Parathyroid adenoma (tissue), 2 donors: ENCODE measurements around the gene TBX21.
A peak's percentile ranks its signal among the peaks of the same experiment; 100 is the strongest.

Experiments
- H2AFZ ChIP-seq: fragments of 300-600 bp; sonication (generic); one replicate; pipeline ENCODE4 v1.7.0; 2017; ENCODE audit warnings: antibody characterized with exemption, mild to moderate bottlenecking
- H3K27ac ChIP-seq: fragments of 300-600 bp; sonication (generic); one replicate; pipeline ENCODE4 v1.7.0; 2017
- H3K27me3 ChIP-seq: fragments of 300-600 bp; sonication (generic); one replicate; pipeline ENCODE4 v1.7.0; 2017; ENCODE audit warnings: low read length; ENCODE audit not compliant: control insufficient read depth, insufficient read depth
- H3K36me3 ChIP-seq: fragments of 300-600 bp; sonication (generic); one replicate; pipeline ENCODE4 v1.7.0; 2017; ENCODE audit warnings: low read length; ENCODE audit not compliant: control insufficient read depth, insufficient read depth
- H3K4me1 ChIP-seq: fragments of 300-600 bp; sonication (generic); one replicate; pipeline ENCODE4 v1.7.0; 2017; ENCODE audit warnings: control low read depth
- H3K4me2 ChIP-seq: fragments of 300-600 bp; sonication (generic); one replicate; pipeline ENCODE4 v1.7.0; 2017; ENCODE audit warnings: low read length
- H3K4me3 ChIP-seq: fragments of 300-600 bp; sonication (generic); one replicate; pipeline ENCODE4 v1.7.0; 2017; ENCODE audit warnings: low read depth, low read length
- H3K79me2 ChIP-seq: fragments of 300-600 bp; sonication (generic); one replicate; pipeline ENCODE4 v1.7.0; 2017; ENCODE audit warnings: control low read depth
- H3K9ac ChIP-seq: fragments of 300-600 bp; sonication (generic); one replicate; pipeline ENCODE4 v1.7.0; 2017; ENCODE audit warnings: mild to moderate bottlenecking
- H3K9me3 ChIP-seq: fragments of 300-600 bp; sonication (generic); one replicate; pipeline ENCODE4 v1.7.0; 2017; ENCODE audit warnings: low read length; ENCODE audit not compliant: control insufficient read depth
- TF ChIP-seq, protein P1 (sequence below): fragments of 300-600 bp; sonication (generic); IDR thresholded peaks from one replicate; pipeline ENCODE4 v1.7.0; 2017; ENCODE audit warnings: antibody characterized with exemption, mild to moderate bottlenecking
- donor health status: primary hyperparathyroidism.

Gene TBX21, protein sequence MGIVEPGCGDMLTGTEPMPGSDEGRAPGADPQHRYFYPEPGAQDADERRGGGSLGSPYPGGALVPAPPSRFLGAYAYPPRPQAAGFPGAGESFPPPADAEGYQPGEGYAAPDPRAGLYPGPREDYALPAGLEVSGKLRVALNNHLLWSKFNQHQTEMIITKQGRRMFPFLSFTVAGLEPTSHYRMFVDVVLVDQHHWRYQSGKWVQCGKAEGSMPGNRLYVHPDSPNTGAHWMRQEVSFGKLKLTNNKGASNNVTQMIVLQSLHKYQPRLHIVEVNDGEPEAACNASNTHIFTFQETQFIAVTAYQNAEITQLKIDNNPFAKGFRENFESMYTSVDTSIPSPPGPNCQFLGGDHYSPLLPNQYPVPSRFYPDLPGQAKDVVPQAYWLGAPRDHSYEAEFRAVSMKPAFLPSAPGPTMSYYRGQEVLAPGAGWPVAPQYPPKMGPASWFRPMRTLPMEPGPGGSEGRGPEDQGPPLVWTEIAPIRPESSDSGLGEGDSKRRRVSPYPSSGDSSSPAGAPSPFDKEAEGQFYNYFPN

DNA sequence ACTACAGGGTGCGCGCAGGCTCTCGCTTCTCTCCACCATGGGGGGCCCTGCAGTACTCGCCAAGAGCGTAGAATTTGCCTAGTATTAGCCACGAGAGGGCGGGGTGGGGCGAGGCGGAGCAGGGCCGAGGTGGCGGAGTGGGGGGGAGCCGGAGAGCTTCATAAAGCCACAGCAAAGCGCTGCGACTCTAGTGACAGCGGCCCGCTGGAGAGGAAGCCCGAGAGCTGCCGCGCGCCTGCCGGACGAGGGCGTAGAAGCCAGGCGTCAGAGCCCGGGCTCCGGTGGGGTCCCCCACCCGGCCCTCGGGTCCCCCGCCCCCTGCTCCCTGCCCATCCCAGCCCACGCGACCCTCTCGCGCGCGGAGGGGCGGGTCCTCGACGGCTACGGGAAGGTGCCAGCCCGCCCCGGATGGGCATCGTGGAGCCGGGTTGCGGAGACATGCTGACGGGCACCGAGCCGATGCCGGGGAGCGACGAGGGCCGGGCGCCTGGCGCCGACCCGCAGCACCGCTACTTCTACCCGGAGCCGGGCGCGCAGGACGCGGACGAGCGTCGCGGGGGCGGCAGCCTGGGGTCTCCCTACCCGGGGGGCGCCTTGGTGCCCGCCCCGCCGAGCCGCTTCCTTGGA is at the start of gene TBX21:
Gene TBX21 (plus strand): TSS at position 190 of the 627 bp plus-strand sequence. CDS start 219 bp downstream, at position 409.
- peak within 1 kb of the TSS; percentile 68 for H3K4me2 ChIP-seq
- H3K36me3 ChIP-seq, result no peaks in the 10 kb centered on the region
- no peaks in the 10 kb centered on the region for H3K9me3 ChIP-seq
- H3K27me3 ChIP-seq, result no peaks in the 10 kb centered on the region
- no peak within 1 kb of the TSS for H3K9ac ChIP-seq
- H3K27ac ChIP-seq, result no peak within 1 kb of the TSS
- peak within 1 kb of the TSS; percentile 80 for H2AFZ ChIP-seq
- no peaks in the 10 kb centered on the region for H3K79me2 ChIP-seq
- TF ChIP-seq, protein P1, sequence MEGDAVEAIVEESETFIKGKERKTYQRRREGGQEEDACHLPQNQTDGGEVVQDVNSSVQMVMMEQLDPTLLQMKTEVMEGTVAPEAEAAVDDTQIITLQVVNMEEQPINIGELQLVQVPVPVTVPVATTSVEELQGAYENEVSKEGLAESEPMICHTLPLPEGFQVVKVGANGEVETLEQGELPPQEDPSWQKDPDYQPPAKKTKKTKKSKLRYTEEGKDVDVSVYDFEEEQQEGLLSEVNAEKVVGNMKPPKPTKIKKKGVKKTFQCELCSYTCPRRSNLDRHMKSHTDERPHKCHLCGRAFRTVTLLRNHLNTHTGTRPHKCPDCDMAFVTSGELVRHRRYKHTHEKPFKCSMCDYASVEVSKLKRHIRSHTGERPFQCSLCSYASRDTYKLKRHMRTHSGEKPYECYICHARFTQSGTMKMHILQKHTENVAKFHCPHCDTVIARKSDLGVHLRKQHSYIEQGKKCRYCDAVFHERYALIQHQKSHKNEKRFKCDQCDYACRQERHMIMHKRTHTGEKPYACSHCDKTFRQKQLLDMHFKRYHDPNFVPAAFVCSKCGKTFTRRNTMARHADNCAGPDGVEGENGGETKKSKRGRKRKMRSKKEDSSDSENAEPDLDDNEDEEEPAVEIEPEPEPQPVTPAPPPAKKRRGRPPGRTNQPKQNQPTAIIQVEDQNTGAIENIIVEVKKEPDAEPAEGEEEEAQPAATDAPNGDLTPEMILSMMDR, result peak; percentile 15
- H3K4me1 ChIP-seq, result no peaks in the 10 kb centered on the region
- H3K4me3 ChIP-seq, result no peak within 1 kb of the TSS

DNA sequence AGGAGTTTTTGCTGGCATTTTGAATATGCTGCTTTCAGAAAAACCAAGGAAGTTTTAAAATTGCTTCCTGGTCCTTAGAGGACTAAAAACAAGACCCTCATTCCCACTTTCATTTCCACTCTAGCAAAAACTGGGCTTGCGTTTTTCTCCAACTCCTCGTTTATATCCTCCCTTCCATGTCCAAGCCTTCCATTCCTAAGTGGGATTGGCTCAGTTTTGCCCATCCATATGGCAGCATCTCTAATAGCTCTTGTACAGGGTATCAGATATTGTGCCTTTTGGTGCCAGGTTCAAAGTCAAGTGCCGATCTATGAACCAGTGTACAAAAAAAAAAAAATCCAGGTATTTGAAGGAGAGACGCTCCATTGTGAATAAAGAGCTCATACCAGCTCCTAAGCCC is 49.0 kb upstream of the TBX21 start:
- no peak overlapping the region for H3K4me3 ChIP-seq
- H3K4me2 ChIP-seq, result no peak overlapping the region
- TF ChIP-seq, protein P1, result no peak
- H3K4me1 ChIP-seq, result peaks cover 2% of the 10 kb centered on the region
- H2AFZ ChIP-seq, result no peak overlapping the region
- H3K9me3 ChIP-seq, result no peaks in the 10 kb centered on the region
- H3K79me2 ChIP-seq, result no peaks in the 10 kb centered on the region
- no peak overlapping the region for H3K9ac ChIP-seq
- H3K27me3 ChIP-seq, result no peaks in the 10 kb centered on the region
- no peak overlapping the region for H3K27ac ChIP-seq
- H3K36me3 ChIP-seq, result no peaks in the 10 kb centered on the region

DNA sequence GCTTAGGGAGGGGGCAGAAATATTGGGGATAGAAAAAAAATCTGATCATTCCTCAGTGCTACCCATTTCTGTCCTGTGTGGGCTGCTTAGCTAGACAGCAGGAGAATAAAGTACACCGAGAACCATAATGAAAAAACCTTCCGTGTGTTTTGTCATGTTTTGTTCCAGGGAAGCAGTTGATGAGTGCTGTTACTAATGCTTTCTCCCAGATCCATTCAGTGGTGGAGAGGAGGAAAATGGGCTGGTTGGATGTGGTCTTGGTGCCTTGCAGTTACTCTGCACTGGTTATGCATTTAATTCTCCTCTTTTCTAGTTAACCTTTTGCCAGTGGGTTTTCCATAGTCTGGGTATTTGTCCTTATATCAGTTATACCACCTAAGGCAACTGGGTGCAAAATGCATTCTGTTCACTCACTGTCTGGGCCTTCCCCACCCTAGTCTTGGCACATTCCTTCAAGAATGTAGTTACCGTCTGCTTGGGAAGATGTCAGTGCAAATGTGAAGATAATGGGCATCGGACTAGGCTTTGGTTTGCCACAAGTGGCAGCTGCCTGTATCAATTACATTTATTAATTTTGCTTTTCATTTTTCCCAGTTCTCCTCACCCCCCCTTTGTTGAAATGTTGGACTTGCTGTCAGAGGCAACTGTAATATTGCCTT is 48.4 kb upstream of the TBX21 start:
- no peak overlapping the region for H2AFZ ChIP-seq

DNA sequence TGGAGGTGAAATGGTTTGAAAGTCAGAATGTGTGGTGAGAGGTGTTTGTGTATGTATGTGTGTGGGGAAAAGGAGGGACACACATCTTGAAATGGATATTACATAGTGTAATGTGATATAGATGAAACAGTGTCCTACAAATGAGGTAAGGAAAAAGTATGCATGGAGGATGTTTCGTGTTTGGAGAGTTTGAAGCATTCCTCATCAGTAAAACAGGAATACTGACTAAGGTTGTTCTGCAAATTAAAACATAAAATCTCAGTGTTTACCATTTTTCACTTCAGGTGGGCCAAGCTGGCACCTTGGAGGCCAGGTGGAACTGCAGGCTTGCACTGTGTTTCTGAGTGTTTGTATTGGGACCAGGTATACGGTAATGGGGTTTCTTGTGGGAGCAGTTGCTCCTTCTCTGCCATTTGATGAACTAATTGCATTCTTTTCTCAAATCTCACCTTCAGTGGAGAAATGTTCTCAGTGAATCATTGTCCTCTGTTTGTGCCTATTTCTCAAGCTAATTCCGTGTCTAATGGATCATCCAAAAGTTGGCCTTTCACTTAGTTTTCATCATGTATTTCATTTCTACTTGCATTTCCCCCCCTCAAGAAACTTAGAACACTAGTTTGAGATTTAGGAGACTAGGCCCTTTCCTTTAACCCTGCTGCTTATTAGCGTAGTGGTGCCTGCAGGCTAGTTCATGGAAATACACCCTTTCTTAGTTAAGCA is 47.3 kb upstream of the TBX21 start:
- Histone ChIP-seq H3K9me3 (no peaks in the 10 kb centered on the region), H3K36me3 (no peaks in the 10 kb centered on the region), H3K27ac (no peak overlapping the region)

More for the DNA sequence above, 48.4 kb upstream of the TBX21 start:
- H3K9ac ChIP-seq, result no peak overlapping the region
- H3K36me3 ChIP-seq, result no peaks in the 10 kb centered on the region
- no peaks in the 10 kb centered on the region for H3K9me3 ChIP-seq
- no peak overlapping the region for H3K4me2 ChIP-seq
- H3K4me3 ChIP-seq, result no peak overlapping the region
- no peaks in the 10 kb centered on the region for H3K27me3 ChIP-seq
- no peaks in the 10 kb centered on the region for H3K79me2 ChIP-seq
- TF ChIP-seq, protein P1, result no peak
- peaks cover 2% of the 10 kb centered on the region for H3K4me1 ChIP-seq
- H3K27ac ChIP-seq, result no peak overlapping the region

More for the DNA sequence above, 47.3 kb upstream of the TBX21 start:
- H3K79me2 ChIP-seq, result no peaks in the 10 kb centered on the region
- H3K27me3 ChIP-seq, result no peaks in the 10 kb centered on the region
- H3K4me2 ChIP-seq, result no peak overlapping the region
- H3K4me1 ChIP-seq, result peaks cover 2% of the 10 kb centered on the region
- H2AFZ ChIP-seq, result no peak overlapping the region
- no peak overlapping the region for H3K4me3 ChIP-seq
- H3K9ac ChIP-seq, result no peak overlapping the region
- TF ChIP-seq, protein P1, result no peak
